Memory B cell (primary cell): ENCODE measurements around the gene SF3B3.
A peak's percentile ranks its signal among the peaks of the same experiment; 100 is the strongest.
"Not testable (repeated sequence)": the region's sequence is repeated elsewhere in the genome, so short reads cannot be mapped to it uniquely, and the experiment has no call there.

Source experiments
- ATAC-seq: fragments of 150-1000 bp; cut with Tn5 transposase; 2 replicates; pipeline ENCODE4 v1.10.0; 2021; ENCODE audit warnings: low read depth, mild to moderate bottlenecking, moderate library complexity
- DNase-seq, 2 donors: peaks; one replicate each; pipeline ENCODE4 v3.0.0; 2022; ENCODE audit warnings: low spot score in 2 of 2
- H3K27ac Mint-ChIP-seq: one replicate; pipeline ENCODE4 v1.8.0; 2022; ENCODE audit warnings: mild to moderate bottlenecking, moderate library complexity, mixed read lengths
- H3K27me3 Mint-ChIP-seq: one replicate; pipeline ENCODE4 v1.8.0; 2022; ENCODE audit warnings: mixed read lengths
- H3K36me3 Mint-ChIP-seq: one replicate; pipeline ENCODE4 v1.8.0; 2022; ENCODE audit warnings: mild to moderate bottlenecking, mixed read lengths
- H3K4me1 Mint-ChIP-seq: one replicate; pipeline ENCODE4 v1.8.0; 2022; ENCODE audit warnings: mixed read lengths
- H3K4me3 Mint-ChIP-seq: one replicate; pipeline ENCODE4 v1.8.0; 2022; ENCODE audit warnings: mild to moderate bottlenecking, moderate library complexity, mixed read lengths
- H3K9me3 Mint-ChIP-seq: one replicate; pipeline ENCODE4 v1.8.0; 2022; ENCODE audit warnings: mixed read lengths

SF3B3 gene

GRCh38 chr16:70526403-70526802 is 2.8 kb downstream of the SF3B3 start:
- ATAC-seq (no peak), DNase-seq (no peak)
- no peaks in the 10 kb centered on the region for H3K27me3 Mint-ChIP-seq
- peak overlapping the region; percentile 58 for H3K4me3 Mint-ChIP-seq
- peak overlapping the region; percentile 86 for H3K27ac Mint-ChIP-seq
- H3K9me3 Mint-ChIP-seq, result no peaks in the 10 kb centered on the region
- H3K36me3 Mint-ChIP-seq, result peaks cover 19% of the 10 kb centered on the region
- peaks cover 32% of the 10 kb centered on the region for H3K4me1 Mint-ChIP-seq

DNA sequence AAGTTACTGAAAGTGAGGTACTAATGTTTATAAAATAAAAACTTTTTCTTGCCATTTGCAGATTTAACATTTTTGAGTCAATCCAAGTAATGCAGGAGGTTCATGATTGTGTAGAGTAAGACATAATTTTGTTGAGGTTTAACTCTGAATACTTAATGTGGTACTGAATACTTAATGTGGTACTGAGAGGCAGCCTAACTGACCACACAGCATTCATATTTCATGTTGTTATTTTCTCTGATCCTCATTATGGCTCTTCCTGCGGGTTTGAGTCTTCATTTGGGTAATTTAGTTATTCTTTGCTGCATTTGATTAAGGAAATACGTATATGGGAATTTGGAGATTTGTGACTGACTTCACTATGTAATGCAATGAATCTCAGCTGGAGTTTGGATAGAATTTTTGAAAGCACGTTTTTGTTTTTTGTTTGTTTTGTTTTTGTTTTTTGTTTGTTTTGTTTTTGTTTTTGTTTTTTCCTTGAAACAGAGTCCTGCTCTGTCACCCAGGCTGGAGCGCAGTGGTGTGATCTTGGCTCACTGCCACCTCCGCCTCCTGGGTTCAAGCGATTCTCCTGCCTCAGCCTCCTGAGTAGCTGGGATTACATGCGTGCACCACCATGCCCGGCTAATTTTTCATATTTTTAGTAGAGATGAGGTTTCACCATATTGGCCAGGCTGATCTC is 3.8 kb downstream of the SF3B3 start:
- no peak for DNase-seq
- no peak overlapping the region for H3K4me3 Mint-ChIP-seq
- peaks cover 28% of the 10 kb centered on the region for H3K4me1 Mint-ChIP-seq
- H3K36me3 Mint-ChIP-seq, result peaks cover 23% of the 10 kb centered on the region
- H3K27ac Mint-ChIP-seq, result peak overlapping the region; percentile 86
- H3K27me3 Mint-ChIP-seq, result no peaks in the 10 kb centered on the region
- no peaks in the 10 kb centered on the region for H3K9me3 Mint-ChIP-seq
- ATAC-seq, result no peak

DNA sequence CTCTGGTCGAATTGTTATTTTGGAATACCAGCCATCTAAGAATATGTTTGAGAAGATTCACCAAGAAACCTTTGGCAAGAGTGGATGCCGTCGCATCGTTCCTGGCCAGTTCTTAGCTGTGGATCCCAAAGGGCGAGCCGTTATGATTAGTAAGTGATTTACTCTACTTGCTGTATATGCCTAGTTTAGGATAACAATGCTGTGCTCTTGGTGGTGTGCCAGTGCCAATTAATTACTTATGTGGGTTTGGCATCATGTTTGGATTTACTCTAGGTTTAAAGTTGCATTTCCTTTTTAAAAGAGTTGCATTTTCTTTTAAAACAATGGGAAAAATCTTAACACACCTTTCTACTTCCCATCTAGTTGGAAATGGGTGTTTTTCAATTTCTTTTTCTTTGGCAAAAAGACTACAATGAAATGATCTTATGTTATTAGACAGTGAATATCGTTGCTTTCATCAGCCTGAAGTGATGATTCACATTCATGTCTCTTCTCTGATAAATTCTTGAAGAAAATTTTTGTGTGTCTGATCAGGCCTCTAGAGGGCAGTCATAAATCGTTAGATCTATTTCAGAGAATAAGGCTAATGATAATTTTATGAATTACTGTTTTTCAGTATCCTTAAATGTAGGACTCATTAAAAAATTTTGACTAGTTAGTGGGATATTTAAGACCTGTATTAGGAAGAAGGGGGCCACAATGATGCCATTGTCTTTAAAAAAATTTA is 5.6 kb downstream of the SF3B3 start:
- Mint-ChIP-seq H3K9me3 (no peaks in the 10 kb centered on the region), H3K4me3 (no peak overlapping the region), H3K27me3 (no peaks in the 10 kb centered on the region), H3K27ac (peak overlapping the region; percentile 60), H3K36me3 (peaks cover 31% of the 10 kb centered on the region), H3K4me1 (peaks cover 26% of the 10 kb centered on the region)
- ATAC-seq (peak; percentile 45), DNase-seq (no peak)

GRCh38 chr16:70529954-70530353 is 6.3 kb downstream of the SF3B3 start:
- H3K27me3 Mint-ChIP-seq, H3K4me3 Mint-ChIP-seq, H3K27ac Mint-ChIP-seq, ATAC-seq, DNase-seq, H3K9me3 Mint-ChIP-seq: not testable (repeated sequence)
- H3K36me3 Mint-ChIP-seq, result peaks cover 33% of the 10 kb centered on the region
- peaks cover 26% of the 10 kb centered on the region for H3K4me1 Mint-ChIP-seq

GRCh38 chr16:70534971-70535370 is 11.4 kb downstream of the SF3B3 start:
- Mint-ChIP-seq H3K36me3 (peaks cover 38% of the 10 kb centered on the region), H3K4me3 (no peak overlapping the region), H3K9me3 (no peaks in the 10 kb centered on the region), H3K27ac (no peak overlapping the region), H3K27me3 (no peaks in the 10 kb centered on the region), H3K4me1 (peaks cover 6% of the 10 kb centered on the region)
- DNase-seq (no peak), ATAC-seq (no peak)

DNA sequence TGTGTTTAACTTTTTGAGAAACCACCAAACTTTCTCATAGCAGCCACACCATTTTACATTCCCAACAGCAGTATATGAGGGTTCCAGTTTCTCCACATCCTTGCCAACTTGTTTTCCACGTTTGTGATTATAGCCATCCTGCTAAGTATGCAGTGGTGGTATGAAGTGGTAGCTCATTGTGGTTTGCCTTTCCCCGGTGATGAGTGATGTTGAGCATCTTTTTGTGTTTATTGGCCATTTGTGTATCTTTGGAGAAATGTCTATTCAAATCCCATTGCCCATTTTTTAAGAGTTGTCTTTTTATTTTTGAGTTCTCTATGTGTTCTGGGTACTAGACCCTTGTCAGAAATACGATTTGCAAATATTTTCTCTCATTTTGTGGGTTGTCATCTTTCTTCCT is 17.4 kb downstream of the SF3B3 start:
- DNase-seq, result no peak

GRCh38 chr16:70544548-70544947 is 20.9 kb downstream of the SF3B3 start:
- no peaks in the 10 kb centered on the region for H3K27me3 Mint-ChIP-seq
- H3K4me3 Mint-ChIP-seq, result no peak overlapping the region
- H3K27ac Mint-ChIP-seq, result no peak overlapping the region
- DNase-seq (no peak), ATAC-seq (no peak)
- no peaks in the 10 kb centered on the region for H3K4me1 Mint-ChIP-seq
- H3K9me3 Mint-ChIP-seq, result no peaks in the 10 kb centered on the region
- H3K36me3 Mint-ChIP-seq, result peaks cover 28% of the 10 kb centered on the region

More for the DNA sequence above, 17.4 kb downstream of the SF3B3 start:
- H3K36me3 Mint-ChIP-seq, result peaks cover 23% of the 10 kb centered on the region
- H3K4me3 Mint-ChIP-seq, result no peak overlapping the region
- H3K4me1 Mint-ChIP-seq, result no peaks in the 10 kb centered on the region
- H3K27ac Mint-ChIP-seq, result no peak overlapping the region
- no peak for ATAC-seq
- no peaks in the 10 kb centered on the region for H3K27me3 Mint-ChIP-seq
- no peaks in the 10 kb centered on the region for H3K9me3 Mint-ChIP-seq

- Mint-ChIP-seq H3K36me3 (peaks cover 27% of the 10 kb centered on the region), H3K27me3 (no peaks in the 10 kb centered on the region), H3K4me3 (no peak overlapping the region), H3K4me1 (no peaks in the 10 kb centered on the region), H3K27ac (no peak overlapping the region), H3K9me3 (no peaks in the 10 kb centered on the region)
- DNase-seq (no peak), ATAC-seq (no peak)
These were observed 25.3 kb downstream of the SF3B3 start for GRCh38 chr16:70548936-70549335.

DNA sequence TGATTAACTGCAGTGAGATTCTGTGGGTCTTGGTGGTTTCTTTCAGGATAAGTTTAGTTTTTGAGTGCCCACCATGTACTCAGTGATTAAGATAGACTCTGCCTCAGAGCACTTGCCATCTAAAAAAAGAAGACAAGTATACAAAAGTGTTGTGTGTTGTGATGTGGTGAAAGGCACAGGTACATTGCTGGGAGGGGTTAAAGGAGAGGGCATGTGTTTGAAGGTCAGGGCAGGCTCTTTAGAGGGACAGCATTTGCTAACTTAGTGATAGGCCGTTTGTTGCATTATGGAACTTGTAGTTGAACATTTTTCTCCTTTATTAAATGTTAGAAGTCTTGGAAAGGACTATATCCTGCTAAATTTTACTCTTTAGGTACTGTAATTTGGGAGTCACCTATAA is 26.5 kb downstream of the SF3B3 start:
- Mint-ChIP-seq H3K4me3 (no peak overlapping the region), H3K27me3 (no peaks in the 10 kb centered on the region), H3K9me3 (no peaks in the 10 kb centered on the region), H3K27ac (peak overlapping the region; percentile 35), H3K4me1 (peaks cover 2% of the 10 kb centered on the region), H3K36me3 (peaks cover 30% of the 10 kb centered on the region)
- ATAC-seq (no peak), DNase-seq (no peak)

DNA sequence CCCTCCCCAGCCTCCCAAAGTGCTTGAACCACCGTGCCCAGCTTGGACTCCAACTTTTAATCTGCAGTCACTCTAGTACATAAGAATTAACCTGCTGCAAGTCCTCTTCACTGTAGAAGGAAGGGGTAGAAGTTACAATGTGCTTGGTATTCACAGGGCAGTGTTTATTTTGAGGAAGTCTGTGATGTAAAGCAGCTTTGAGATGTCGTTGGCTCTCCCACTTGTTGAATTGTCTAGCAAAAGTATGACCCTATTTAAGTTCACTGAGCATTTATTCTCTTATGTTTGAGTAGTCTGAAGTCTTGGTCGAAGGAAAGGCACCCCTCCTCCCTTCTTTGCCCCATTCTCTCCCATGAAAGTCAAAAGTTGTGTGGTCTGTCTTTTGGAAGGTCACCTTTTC is 28.2 kb downstream of the SF3B3 start:
- H3K36me3 Mint-ChIP-seq, result peaks cover 39% of the 10 kb centered on the region

GRCh38 chr16:70552675-70553074 is 29.1 kb downstream of the SF3B3 start:
- ATAC-seq, result no peak
- H3K27ac Mint-ChIP-seq, result no peak overlapping the region

More for the DNA sequence above, 28.2 kb downstream of the SF3B3 start:
- Mint-ChIP-seq H3K4me1 (peaks cover 2% of the 10 kb centered on the region), H3K27ac (peak overlapping the region; percentile 28), H3K9me3 (no peaks in the 10 kb centered on the region), H3K4me3 (no peak overlapping the region), H3K27me3 (no peaks in the 10 kb centered on the region)
- ATAC-seq, result no peak
- DNase-seq, result no peak

DNA sequence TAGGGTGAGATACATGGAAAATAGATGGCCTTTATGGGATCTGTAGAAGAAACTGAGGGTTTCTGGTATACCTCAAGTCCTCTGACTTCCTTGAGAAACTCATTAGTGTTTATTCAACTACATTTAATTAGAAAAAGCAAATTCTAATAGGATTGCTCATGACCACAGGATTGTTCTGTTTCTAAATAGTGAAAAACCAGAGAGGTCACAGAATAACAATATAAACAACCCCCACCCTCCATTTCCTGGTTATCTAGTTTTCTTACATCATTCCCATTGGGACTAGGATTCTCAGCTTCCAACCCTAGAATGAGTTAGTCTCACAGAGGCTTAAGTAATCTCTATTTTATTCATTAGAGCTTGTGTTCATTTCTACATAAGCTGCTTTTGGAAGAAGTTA is 30.0 kb downstream of the SF3B3 start:
- ATAC-seq (no peak), DNase-seq (no peak)
- Mint-ChIP-seq H3K4me3 (no peak overlapping the region), H3K27ac (no peak overlapping the region), H3K36me3 (peaks cover 36% of the 10 kb centered on the region), H3K4me1 (peaks cover 2% of the 10 kb centered on the region), H3K27me3 (no peaks in the 10 kb centered on the region), H3K9me3 (no peaks in the 10 kb centered on the region)

More at GRCh38 chr16:70552675-70553074, 29.1 kb downstream of the SF3B3 start:
- Mint-ChIP-seq H3K27me3 (no peaks in the 10 kb centered on the region), H3K9me3 (no peaks in the 10 kb centered on the region), H3K36me3 (peaks cover 40% of the 10 kb centered on the region), H3K4me3 (no peak overlapping the region), H3K4me1 (peaks cover 2% of the 10 kb centered on the region)
- DNase-seq, result no peak

- Mint-ChIP-seq H3K9me3 (no peaks in the 10 kb centered on the region), H3K27me3 (no peaks in the 10 kb centered on the region), H3K27ac (no peak overlapping the region), H3K4me1 (peaks cover 2% of the 10 kb centered on the region), H3K36me3 (peaks cover 32% of the 10 kb centered on the region), H3K4me3 (no peak overlapping the region)
- ATAC-seq (no peak), DNase-seq (no peak)
These were observed 32.4 kb downstream of the SF3B3 start for GRCh38 chr16:70556063-70556462.

GRCh38 chr16:70561623-70562022 is 38.0 kb downstream of the SF3B3 start:
- H3K27me3 Mint-ChIP-seq, result no peaks in the 10 kb centered on the region
- H3K4me3 Mint-ChIP-seq, result no peak overlapping the region
- DNase-seq, result no peak
- peaks cover 31% of the 10 kb centered on the region for H3K36me3 Mint-ChIP-seq
- H3K9me3 Mint-ChIP-seq, result no peaks in the 10 kb centered on the region
- ATAC-seq, result no peak
- H3K4me1 Mint-ChIP-seq, result no peaks in the 10 kb centered on the region
- H3K27ac Mint-ChIP-seq, result no peak overlapping the region

- no peak overlapping the region for H3K4me3 Mint-ChIP-seq
- H3K27ac Mint-ChIP-seq, result no peak overlapping the region
- H3K4me1 Mint-ChIP-seq, result no peaks in the 10 kb centered on the region
- peaks cover 35% of the 10 kb centered on the region for H3K36me3 Mint-ChIP-seq
- ATAC-seq (no peak), DNase-seq (no peak)
- no peaks in the 10 kb centered on the region for H3K27me3 Mint-ChIP-seq
- H3K9me3 Mint-ChIP-seq, result no peaks in the 10 kb centered on the region
These were observed 40.0 kb downstream of the SF3B3 start for GRCh38 chr16:70563636-70564035.
